Pancreas (tissue), 10 donors: ENCODE results near the gene CNTD1. TPM values are rescaled to one million over a fixed set of nuclear protein-coding genes. Genes with fewer than 3 reads are reported as not detected.

Experiments
- ATAC-seq, 4 donors: fragments of 200-7000 bp; cut with Tn5 transposase; one replicate each; pipeline versions ENCODE4 v1.8.0 to v1.9.1; 2020; ENCODE audit warnings: mild to moderate bottlenecking in 4 of 4, moderate library complexity in 4 of 4
- DNase-seq, 6 donors: peaks; one replicate each; pipeline ENCODE4 v3.0.0-alpha.2; 2020
- FAIRE-seq: peaks from 2 replicates; lab custom pipeline; 2012; peaks lifted over from hg19 to GRCh38; lab: Jason Lieb, UNC
- H3K27ac ChIP-seq, 4 donors: fragments of 200-600 bp; sonication (generic); 1 replicate in 3 of 4; 2 replicates in 1 of 4; pipeline versions ENCODE4 v1.5.0 to v1.8.0; 2020
- H3K27me3 ChIP-seq, 4 donors: fragments of 200-600 bp; one replicate each; pipeline ENCODE4 v1.8.0; 2021
- H3K36me3 ChIP-seq, 3 donors: fragments of 200-600 bp; sonication (generic) in 1 of 3; one replicate each; pipeline versions ENCODE4 v1.5.0 to v1.8.0; 2020 to 2021
- H3K4me1 ChIP-seq, 3 donors: fragments of 200-600 bp; one replicate each; pipeline ENCODE4 v1.8.0; 2021
- H3K4me3 ChIP-seq, 4 donors: fragments of 200-600 bp; sonication (generic) in 2 of 4; one replicate each; pipeline versions ENCODE4 v1.5.0 to v1.8.0; 2020 to 2021
- H3K9me3 ChIP-seq, 4 donors: fragments of 200-600 bp; one replicate each; pipeline ENCODE4 v1.8.0; 2021
- WGBS, 2 donors: extraction: QIAGEN DNeasy Blood & Tissue Kit; methylation state at CpG; one replicate each; pipeline ENCODE4 v1.1.7; 2013; 5-methylcytosine and 5-hydroxymethylcytosine counted together
- intact Hi-C, 3 donors: fragments of 100-400 bp; cut with DNase I; formaldehyde crosslinking; loops; one replicate each; pipeline versions ENCODE4 v1.11.1 to v1.14.2; 2022
- polyA plus RNA-seq, 2 donors: library from polyadenylated mRNA; stranded (reverse); fragments of 200-250 nt; gene quantifications; one replicate each; pipeline ENCODE4 v1.2.3, GENCODE V29; 2013
- total RNA-seq, 6 donors: library from RNA; stranded (reverse); fragmentation: NEBNext Ultra II Directional in 4 of 6; extraction: Animal tissue kit (Norgen Biotek cat#: 25700) in 4 of 6; gene quantifications; one replicate each; pipeline versions ENCODE4 v1.2.1 to v1.2.4, GENCODE V29; 2021 to 2023
- TF ChIP-seq, protein P1 (sequence below), 4 donors: fragments of 200-600 bp; sonication (generic) in 3 of 4; IDR thresholded peaks; one replicate each; pipeline versions ENCODE4 v1.5.0 to v1.8.0; 2021; ENCODE audit warnings: antibody characterized with exemption in 4 of 4
- donor health status: healthy with polysubstance abuse.
- donor health status: DM: no; HTN: no; CAD: no; lungs with moderate emphysema.
- donor health status: DM: no; HTN: no; CAD: no.
- donor health status: control.
- donor health status: control.
- donor health status: Bipolar disorder and iron deficiency.
- donor health status: DM: yes; HTN: yes; CAD: no.
- donor health status: DM: no; HTN: no; CAD: no.
- donor health status: DM: no; HTN: no; CAD: no.
- donor health status: DM: yes; HTN: yes; CAD: no.

The CNTD1 gene
- total and polyA plus RNA-seq, 8 donors = 0.13 to 0.78 (median 0.45) TPM

DNA sequence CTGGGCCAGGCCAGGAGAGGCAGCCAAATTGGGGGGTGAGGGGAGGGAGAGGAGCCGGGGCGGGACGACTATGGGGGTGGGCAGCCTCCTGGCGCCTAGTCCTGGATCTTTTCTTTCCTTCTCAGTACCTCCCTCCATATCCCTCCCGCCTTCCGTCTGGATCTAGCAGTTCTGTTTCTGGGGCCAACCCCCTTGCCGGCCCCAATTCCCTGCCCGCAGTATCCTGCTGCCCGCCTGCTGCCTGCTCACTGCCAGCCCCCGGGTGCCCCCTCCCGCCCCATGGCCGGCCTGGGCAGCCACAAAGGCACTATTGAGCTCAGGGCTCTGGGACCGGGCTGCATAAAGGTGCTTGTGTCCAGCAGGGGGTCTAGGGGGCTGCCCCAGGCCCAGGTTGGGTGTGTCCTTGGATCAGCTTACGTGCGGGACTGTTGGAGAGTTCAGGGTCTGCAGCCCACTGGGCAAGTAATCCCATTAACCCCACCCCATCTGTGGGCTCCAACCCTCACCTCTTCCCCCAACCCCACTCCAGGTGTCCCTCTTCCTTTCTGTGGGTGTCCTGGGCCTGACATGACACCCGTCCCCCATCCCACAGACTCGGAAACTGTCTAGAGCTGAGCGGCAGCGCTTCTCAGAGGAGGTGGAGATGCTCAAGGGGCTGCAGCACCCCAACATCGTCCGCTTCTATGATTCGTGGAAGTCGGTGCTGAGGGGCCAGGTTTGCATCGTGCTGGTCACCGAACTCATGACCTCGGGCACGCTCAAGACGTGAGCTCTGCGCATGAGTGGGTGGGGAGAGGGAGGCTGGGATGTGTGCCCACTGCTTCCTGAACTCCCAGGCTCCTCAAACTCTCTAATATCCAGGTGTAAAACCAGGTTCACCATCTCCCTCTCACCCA, 16.2 kb upstream of the CNTD1 start:
- TF ChIP-seq, protein P1, sequence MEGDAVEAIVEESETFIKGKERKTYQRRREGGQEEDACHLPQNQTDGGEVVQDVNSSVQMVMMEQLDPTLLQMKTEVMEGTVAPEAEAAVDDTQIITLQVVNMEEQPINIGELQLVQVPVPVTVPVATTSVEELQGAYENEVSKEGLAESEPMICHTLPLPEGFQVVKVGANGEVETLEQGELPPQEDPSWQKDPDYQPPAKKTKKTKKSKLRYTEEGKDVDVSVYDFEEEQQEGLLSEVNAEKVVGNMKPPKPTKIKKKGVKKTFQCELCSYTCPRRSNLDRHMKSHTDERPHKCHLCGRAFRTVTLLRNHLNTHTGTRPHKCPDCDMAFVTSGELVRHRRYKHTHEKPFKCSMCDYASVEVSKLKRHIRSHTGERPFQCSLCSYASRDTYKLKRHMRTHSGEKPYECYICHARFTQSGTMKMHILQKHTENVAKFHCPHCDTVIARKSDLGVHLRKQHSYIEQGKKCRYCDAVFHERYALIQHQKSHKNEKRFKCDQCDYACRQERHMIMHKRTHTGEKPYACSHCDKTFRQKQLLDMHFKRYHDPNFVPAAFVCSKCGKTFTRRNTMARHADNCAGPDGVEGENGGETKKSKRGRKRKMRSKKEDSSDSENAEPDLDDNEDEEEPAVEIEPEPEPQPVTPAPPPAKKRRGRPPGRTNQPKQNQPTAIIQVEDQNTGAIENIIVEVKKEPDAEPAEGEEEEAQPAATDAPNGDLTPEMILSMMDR (IDR thresholded peaks at IDR 0.05) = no peak
- Histone ChIP-seq H3K27me3 (peaks cover 0 to 12% (median 2%) of the 10 kb centered on the region in 4 donors), H3K4me1 (peaks cover 0 to 9% (median 0%) of the 10 kb centered on the region in 3 donors), H3K9me3 (no peaks in the 10 kb centered on the region), H3K27ac (no peak overlapping the region), H3K36me3 (peaks cover 0 to 21% (median 7%) of the 10 kb centered on the region in 3 donors), H3K4me3 (no peak overlapping the region)
- WGBS, 2 donors = 42 to 60% methylated on average over 23 to 29 of the region's 29 CpGs
- intact Hi-C loops = no loop called here
- FAIRE-seq (no peak), ATAC-seq (no peak), DNase-seq (no peak)

DNA sequence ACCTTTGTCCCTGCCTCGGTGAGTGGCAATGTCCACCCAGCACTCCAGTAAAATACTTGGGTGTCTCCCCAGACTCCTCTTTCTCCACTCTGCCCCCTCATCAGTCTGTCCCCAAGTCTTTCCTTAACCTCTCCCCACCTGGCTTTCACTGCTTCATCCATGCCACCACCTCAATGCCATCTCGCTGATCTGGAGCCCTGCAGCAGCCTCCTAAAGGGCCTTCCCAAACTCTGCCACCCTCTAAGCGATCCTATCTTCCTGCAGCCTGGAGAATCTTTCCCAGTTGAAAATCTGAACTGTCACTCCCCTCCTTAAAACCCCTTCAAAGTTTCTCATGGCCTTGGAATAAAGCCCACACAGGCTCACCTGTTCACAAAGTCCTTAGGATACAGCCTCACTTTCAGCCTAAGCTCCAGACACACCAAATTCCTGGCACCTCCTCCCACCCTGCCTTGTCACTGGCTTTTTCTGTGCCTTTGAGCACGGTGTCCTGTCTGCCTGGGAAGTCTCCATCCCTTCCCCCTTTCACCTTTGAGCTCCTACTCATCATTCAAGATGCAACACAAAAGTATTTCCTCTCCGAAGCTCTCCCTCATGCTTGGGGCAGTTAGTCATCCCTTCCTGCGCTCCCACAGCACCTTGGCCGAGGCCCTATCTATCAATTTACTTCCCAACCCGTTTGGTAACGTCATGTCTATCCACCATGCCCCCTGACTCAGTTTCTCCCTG, 15.4 kb upstream of the CNTD1 start:
- peaks cover 0 to 12% (median 2%) of the 10 kb centered on the region in 4 donors for H3K27me3 ChIP-seq
- 39 to 43% methylated on average over 9 of the region's 9 CpGs for WGBS, 2 donors
- no peak overlapping the region for H3K27ac ChIP-seq
- intact Hi-C loops = no loop called here
- FAIRE-seq (no peak), DNase-seq (no peak), ATAC-seq (no peak)
- H3K4me1 ChIP-seq = peaks cover 0 to 9% (median 0%) of the 10 kb centered on the region in 3 donors
- H3K36me3 ChIP-seq = peaks cover 0 to 14% (median 3%) of the 10 kb centered on the region in 3 donors
- H3K4me3 ChIP-seq = no peak overlapping the region
- H3K9me3 ChIP-seq = no peaks in the 10 kb centered on the region
- TF ChIP-seq, protein P1 (IDR thresholded peaks at IDR 0.05) = no peak

DNA sequence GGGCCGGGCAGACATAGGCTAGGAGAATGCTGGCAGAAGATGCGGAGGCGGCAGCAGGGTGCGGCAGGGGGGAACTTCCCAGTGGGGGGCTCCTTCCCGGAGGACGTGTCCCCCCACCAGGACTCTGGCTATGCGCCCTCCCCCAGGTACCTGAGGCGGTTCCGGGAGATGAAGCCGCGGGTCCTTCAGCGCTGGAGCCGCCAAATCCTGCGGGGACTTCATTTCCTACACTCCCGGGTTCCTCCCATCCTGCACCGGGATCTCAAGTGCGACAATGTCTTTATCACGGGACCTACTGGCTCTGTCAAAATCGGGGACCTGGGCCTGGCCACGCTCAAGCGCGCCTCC, 14.9 kb upstream of the CNTD1 start:
- peaks cover 0 to 9% (median 0%) of the 10 kb centered on the region in 3 donors for H3K4me1 ChIP-seq
- no peak for FAIRE-seq
- TF ChIP-seq, protein P1 (IDR thresholded peaks at IDR 0.05) = no peak
- peaks cover 0 to 8% (median 0%) of the 10 kb centered on the region in 3 donors for H3K36me3 ChIP-seq
- no peak overlapping the region for H3K27ac ChIP-seq
- H3K27me3 ChIP-seq = peaks cover 0 to 12% (median 2%) of the 10 kb centered on the region in 4 donors
- 24 to 25% methylated on average over 22 of the region's 22 CpGs for WGBS, 2 donors
- H3K4me3 ChIP-seq = no peak overlapping the region
- no peak for DNase-seq
- intact Hi-C loops = no loop called here
- H3K9me3 ChIP-seq = no peaks in the 10 kb centered on the region
- no peak for ATAC-seq

DNA sequence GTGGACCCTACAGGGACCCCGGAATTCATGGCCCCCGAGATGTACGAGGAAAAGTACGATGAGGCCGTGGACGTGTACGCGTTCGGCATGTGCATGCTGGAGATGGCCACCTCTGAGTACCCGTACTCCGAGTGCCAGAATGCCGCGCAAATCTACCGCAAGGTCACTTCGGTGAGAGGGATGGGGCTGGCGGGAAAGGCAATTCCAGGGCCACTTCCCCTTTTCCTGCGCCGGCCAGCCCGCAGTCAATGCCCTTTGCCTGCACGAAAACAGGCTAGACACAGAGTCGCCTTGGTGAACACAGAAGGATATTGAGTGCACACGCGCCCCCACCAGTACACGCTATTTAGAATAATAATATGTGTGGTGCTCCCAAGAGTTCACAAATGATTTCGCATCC, 14.3 kb upstream of the CNTD1 start:
- H3K4me3 ChIP-seq = no peak overlapping the region
- 24 to 26% methylated on average over 25 of the region's 25 CpGs for WGBS, 2 donors
- intact Hi-C loops = no loop called here
- no peaks in the 10 kb centered on the region for H3K9me3 ChIP-seq
- DNase-seq (no peak), ATAC-seq (peak in 1 of 4 donors; percentile 14), FAIRE-seq (no peak)
- peaks cover 0 to 12% (median 2%) of the 10 kb centered on the region in 4 donors for H3K27me3 ChIP-seq
- peaks cover 0 to 3% (median 0%) of the 10 kb centered on the region in 3 donors for H3K36me3 ChIP-seq
- peaks cover 0 to 9% (median 0%) of the 10 kb centered on the region in 3 donors for H3K4me1 ChIP-seq
- TF ChIP-seq, protein P1 (IDR thresholded peaks at IDR 0.05) = no peak
- H3K27ac ChIP-seq = no peak overlapping the region
